ENCODE measurements around the gene PCGF2. TPM values are rescaled to one million over a fixed set of nuclear protein-coding genes. Genes with fewer than 3 reads are reported as not detected.
"Not testable (repeated sequence)": the region's sequence is repeated elsewhere in the genome, so short reads cannot be mapped to it uniquely, and the experiment has no call there.

PCGF2 gene
- total RNA-seq (not detected), polyA plus RNA-seq (under 1 TPM in 1 of 3 donors, not detected in 2; 0.08 TPM), total RNA-seq (0 to 0.17 (median 0) reads per million in 6 experiments)

DNA sequence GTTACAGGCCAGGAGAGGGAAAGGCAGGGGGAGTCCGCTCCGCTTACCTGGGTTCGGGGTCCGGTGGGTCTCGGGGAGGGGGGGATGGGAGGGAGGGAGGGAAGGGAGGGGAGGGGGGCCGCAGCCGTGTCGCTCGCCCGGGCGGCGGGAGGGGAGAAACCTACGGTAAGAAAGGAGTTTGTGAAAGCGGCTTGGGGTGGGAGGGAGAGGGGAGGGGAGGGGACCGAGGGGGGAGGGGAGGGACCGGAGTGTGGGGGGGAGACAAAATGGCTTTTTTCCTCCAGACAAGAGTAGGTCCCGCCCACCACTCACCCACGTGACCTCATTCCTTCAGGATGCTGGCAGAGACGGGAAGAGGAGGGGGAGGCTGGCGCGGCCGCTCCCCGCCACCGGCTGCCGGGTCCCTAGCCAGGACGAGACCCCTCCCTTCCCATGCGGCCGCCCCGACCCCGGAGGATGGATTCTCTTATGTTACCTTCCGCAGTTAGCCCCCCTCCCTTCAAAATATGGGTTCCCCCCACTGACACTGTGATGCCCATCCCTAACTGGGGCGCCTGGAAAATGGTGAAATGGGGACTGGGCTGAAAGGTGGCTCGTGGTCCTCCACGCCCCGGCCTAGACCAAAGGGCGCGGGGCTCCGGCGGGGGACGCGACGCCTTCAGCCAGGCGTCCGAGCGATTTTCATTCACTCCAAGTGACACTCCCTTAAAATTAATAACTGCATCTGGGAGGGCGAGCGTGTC lies at the start of gene PCGF2:
TSS of gene PCGF2 (minus strand) at position 188 of the 743 bp plus-strand sequence. CDS start 7,934 bp downstream, outside the sequence.
- POLR2A ChIA-PET: no interaction called here
- peak within 1 kb of the TSS in 1 of 10 donors; percentile 62 for H3K27ac Mint-ChIP-seq
- ATAC-seq (no peak), DNase-seq (no peak)
- peak within 1 kb of the TSS; percentile 68 to 100 (median 83) for H3K4me3 Mint-ChIP-seq
- H3K36me3 Mint-ChIP-seq: peaks cover 2 to 5% (median 4%) of the 10 kb centered on the region in 3 donors
- peaks cover 0 to 3% (median 0%) of the 10 kb centered on the region in 9 donors for H3K9me3 Mint-ChIP-seq
- H3K27me3 Mint-ChIP-seq: peaks cover 9 to 62% (median 31%) of the 10 kb centered on the region in 5 donors
- peaks cover 30 to 57% (median 51%) of the 10 kb centered on the region in 4 donors for H3K4me1 Mint-ChIP-seq

DNA sequence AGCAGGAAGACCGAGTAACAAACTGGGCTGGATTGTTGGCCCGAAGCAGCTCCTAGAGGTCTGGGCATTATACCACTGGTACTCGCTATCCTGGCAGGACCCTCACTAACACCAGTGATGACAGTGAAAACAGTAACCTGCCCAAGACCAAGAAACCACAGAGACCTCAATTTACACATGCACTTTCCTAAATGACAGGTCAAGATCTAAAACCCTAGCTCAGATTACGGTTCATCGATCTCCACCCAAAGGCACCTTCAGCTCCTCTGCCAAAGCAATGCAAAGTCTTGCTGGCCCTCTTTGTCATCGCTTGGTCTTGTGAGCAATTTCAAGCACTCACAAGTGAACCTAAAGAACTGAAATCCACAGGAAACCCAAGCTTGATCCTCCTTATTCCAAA lies 49.7 kb upstream of the PCGF2 start:
- no peak for DNase-seq
- no peaks in the 10 kb centered on the region for H3K9me3 Mint-ChIP-seq
- no peaks in the 10 kb centered on the region for H3K27me3 Mint-ChIP-seq
- POLR2A ChIA-PET: interaction anchor here (1.0 to 2.1 kb wide), 4 partner anchors 10 to 93 kb away, joined by 3 to 5 read pairs (median 4); partner anchors contain the start of genes MLLT6 and PSMB3
- H3K36me3 Mint-ChIP-seq: peaks cover 6 to 51% (median 7%) of the 10 kb centered on the region in 3 donors
- H3K4me1 Mint-ChIP-seq: peaks cover 32 to 56% (median 50%) of the 10 kb centered on the region in 4 donors
- peak overlapping the region; percentile 81 to 96 (median 94) for H3K27ac Mint-ChIP-seq
- peak overlapping the region; percentile 87 to 98 (median 94) for H3K4me3 Mint-ChIP-seq
- no peak for ATAC-seq

DNA sequence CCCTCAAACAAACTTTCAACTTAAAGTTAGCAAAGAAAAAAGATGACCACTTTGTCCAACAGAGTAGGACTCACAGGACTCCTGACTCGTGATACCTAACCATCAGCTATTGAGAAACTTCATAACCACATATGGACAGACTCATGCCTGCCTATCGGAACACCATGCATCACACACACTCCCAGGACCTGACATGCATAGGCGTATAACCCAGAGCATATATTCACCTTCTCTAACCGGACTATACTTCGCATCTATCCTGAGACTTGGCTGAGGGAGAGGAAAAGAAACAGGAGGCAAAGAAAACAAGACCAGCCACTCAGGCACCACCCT lies 49.0 kb upstream of the PCGF2 start:
- POLR2A ChIA-PET: interaction anchor here (1.5 kb wide), 1 partner anchor 44 kb away, joined by 5 read pairs; the partner anchor contains the start of gene PSMB3
- Mint-ChIP-seq H3K36me3 (peaks cover 3 to 51% (median 6%) of the 10 kb centered on the region in 3 donors), H3K4me1 (peaks cover 32 to 56% (median 54%) of the 10 kb centered on the region in 4 donors), H3K4me3 (peak overlapping the region in 9 of 10 donors; percentile 72 to 98 (median 93)), H3K27me3 (no peaks in the 10 kb centered on the region), H3K9me3 (no peaks in the 10 kb centered on the region), H3K27ac (peak overlapping the region in 9 of 10 donors; percentile 21 to 95 (median 90))
- ATAC-seq (no peak), DNase-seq (no peak)

DNA sequence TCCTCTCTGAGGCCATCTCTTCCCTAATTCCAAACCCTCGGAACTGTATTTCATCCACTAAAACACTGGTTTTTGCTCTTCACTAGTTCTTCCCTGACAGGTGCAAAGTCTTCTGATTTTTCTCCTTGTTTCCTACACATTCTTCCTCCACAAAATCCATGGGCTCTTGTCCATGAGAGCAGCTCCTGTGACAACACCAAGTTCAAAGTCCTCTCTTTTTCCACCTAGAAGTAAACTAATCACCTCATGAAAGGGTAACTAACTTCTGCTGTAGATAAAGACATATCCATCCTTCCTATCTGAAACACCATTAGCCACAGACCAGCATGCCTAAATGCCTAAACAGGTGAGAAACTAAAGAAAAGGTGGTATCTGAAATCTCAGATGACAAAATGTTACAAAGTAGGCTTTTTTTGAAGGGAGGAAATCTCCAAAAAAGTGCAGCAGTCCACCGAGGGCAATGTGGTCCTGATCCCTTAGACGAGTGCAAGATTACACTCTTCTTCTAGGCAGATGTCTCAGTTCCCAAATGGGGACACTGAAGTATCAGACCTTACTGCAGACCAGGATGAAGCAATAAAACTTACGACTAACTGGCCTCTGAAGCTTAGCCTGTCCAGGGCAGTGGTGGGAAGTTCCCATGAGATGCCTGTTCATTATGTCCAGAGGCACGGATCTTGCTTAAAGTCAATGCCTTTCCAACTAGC lies 48.5 kb upstream of the PCGF2 start:
- ATAC-seq (no peak), DNase-seq (no peak)
- Mint-ChIP-seq H3K4me3 (peak overlapping the region in 9 of 10 donors; percentile 72 to 98 (median 93)), H3K27ac (peak overlapping the region in 9 of 10 donors; percentile 21 to 95 (median 90)), H3K4me1 (peaks cover 32 to 58% (median 55%) of the 10 kb centered on the region in 4 donors), H3K9me3 (no peaks in the 10 kb centered on the region), H3K27me3 (no peaks in the 10 kb centered on the region), H3K36me3 (peaks cover under 1 to 47% (median 3%) of the 10 kb centered on the region in 3 donors)
- POLR2A ChIA-PET: no interaction called here

DNA sequence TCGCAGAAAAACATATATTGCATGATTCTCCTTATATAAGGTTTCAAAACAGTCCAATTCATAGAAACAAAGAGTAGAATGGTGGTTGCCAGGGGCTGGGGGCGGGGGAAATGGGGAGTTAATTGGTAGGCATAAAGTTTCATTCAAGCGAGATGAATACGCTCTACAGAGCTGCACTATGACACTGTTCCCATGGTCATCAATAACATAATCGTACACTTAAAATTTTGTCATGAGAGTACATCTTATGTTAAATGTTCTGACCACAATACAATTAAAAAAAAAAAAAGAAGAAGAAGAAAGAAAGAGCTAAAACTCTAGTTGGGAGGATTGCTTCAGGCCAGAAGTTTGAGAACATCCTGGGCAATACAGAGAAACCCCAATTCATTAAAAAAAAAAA lies 46.1 kb upstream of the PCGF2 start:
- peaks cover 0 to 53% (median 3%) of the 10 kb centered on the region in 3 donors for H3K36me3 Mint-ChIP-seq
- peak overlapping the region in 2 of 10 donors; percentile 6 to 19 for H3K4me3 Mint-ChIP-seq
- POLR2A ChIA-PET: interaction anchor here (0.6 kb wide), 2 partner anchors 17 to 92 kb away, joined by 3 read pairs; no protein-coding TSS in a partner anchor
- DNase-seq (no peak), ATAC-seq (no peak)
- H3K27ac Mint-ChIP-seq: peak overlapping the region in 2 of 10 donors; percentile 11 to 70
- H3K27me3 Mint-ChIP-seq: no peaks in the 10 kb centered on the region
- no peaks in the 10 kb centered on the region for H3K9me3 Mint-ChIP-seq
- H3K4me1 Mint-ChIP-seq: peaks cover 33 to 62% (median 53%) of the 10 kb centered on the region in 4 donors

DNA sequence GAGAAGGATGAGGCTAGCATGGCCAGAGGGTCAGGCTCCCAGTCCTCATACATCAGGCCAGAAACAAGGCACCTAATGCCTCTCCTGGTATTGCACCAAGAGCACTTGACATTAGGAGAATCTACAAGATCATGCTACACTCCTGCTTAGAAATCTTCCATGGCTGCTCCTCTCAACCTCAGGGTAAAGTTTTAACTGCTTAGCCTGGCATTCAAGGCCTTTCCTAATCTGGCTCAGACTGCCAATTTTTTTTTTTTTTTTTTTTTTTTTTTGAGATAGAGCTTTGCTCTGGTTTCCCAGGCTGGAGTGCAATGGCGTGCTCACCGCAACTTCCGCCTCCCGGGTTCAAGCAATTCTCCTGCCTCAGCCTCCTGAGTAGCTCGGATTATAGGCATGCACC lies 43.0 kb upstream of the PCGF2 start:
- POLR2A ChIA-PET: interaction anchor here (1.1 kb wide), 1 partner anchor 233 kb away, joined by 7 read pairs; no protein-coding TSS in a partner anchor
- peak overlapping the region in 1 of 10 donors; percentile 2 for H3K4me3 Mint-ChIP-seq
- H3K36me3 Mint-ChIP-seq: peaks cover 0 to 60% (median 2%) of the 10 kb centered on the region in 3 donors
- no peak for ATAC-seq
- H3K4me1 Mint-ChIP-seq: peaks cover 8 to 41% (median 26%) of the 10 kb centered on the region in 4 donors
- no peak overlapping the region for H3K27ac Mint-ChIP-seq
- DNase-seq: no peak
- no peaks in the 10 kb centered on the region for H3K9me3 Mint-ChIP-seq
- H3K27me3 Mint-ChIP-seq: no peaks in the 10 kb centered on the region

DNA sequence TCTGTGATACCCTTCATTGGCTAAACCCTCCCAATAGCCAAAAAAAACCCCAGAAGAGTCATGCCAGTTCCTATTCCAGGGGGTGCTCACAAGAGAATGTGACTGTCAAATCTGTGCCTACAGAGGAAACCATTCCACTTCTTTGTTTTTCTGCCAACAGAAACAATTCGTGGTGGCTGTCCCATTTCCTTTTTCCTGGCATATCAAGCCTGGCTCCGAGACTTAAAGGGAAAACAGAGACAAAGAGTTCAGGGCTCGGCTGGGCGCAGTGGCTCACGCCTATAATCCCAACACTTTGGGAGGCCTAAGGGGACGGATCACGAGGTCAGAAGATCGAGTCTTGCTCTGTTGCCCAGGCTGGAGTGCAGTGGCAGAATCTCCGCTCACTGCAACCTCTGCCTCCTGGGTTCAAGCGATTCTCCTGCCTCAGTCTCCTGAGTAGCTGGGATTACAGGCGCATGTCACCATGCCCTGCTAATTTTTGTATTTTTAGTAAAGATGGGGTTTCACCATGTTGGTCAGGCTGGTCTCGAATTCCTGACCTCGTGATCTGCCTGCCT lies 42.1 kb upstream of the PCGF2 start:
- ATAC-seq, H3K9me3 Mint-ChIP-seq, H3K27me3 Mint-ChIP-seq, DNase-seq, H3K4me3 Mint-ChIP-seq: not testable (repeated sequence)
- peak overlapping the region in 2 of 10 donors; percentile 11 to 15 for H3K27ac Mint-ChIP-seq
- H3K36me3 Mint-ChIP-seq: peaks cover 0 to 62% (median 2%) of the 10 kb centered on the region in 3 donors
- peaks cover 7 to 32% (median 19%) of the 10 kb centered on the region in 4 donors for H3K4me1 Mint-ChIP-seq
- POLR2A ChIA-PET: interaction anchor here (0.6 kb wide), 1 partner anchor 70 kb away, joined by 3 read pairs; no protein-coding TSS in a partner anchor

DNA sequence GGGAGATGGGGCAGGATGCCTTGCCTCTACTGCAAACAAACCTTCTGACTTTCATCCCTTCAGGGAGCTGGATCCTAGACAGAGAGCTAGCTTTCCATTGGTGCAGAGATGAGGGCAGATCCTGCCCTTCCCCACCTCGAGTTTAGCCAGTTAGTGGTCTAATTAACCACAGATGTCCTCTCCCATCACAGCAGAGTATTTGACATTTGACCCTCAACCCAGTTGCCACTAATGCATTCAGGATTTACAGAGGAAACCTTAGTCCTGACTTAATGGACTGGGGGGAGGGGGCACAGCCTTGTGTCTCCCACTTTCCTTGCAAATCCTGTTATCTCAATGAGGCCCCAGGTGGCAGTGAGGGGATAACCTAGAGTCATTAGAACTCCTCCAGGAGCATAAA lies 41.0 kb upstream of the PCGF2 start:
- H3K4me3 Mint-ChIP-seq: no peak overlapping the region
- no peaks in the 10 kb centered on the region for H3K9me3 Mint-ChIP-seq
- DNase-seq (no peak), ATAC-seq (no peak)
- no peaks in the 10 kb centered on the region for H3K27me3 Mint-ChIP-seq
- peak overlapping the region in 1 of 10 donors; percentile 55 for H3K27ac Mint-ChIP-seq
- H3K36me3 Mint-ChIP-seq: peaks cover 0 to 65% (median 2%) of the 10 kb centered on the region in 3 donors
- peaks cover 5 to 28% (median 15%) of the 10 kb centered on the region in 4 donors for H3K4me1 Mint-ChIP-seq
- POLR2A ChIA-PET: no interaction called here

DNA sequence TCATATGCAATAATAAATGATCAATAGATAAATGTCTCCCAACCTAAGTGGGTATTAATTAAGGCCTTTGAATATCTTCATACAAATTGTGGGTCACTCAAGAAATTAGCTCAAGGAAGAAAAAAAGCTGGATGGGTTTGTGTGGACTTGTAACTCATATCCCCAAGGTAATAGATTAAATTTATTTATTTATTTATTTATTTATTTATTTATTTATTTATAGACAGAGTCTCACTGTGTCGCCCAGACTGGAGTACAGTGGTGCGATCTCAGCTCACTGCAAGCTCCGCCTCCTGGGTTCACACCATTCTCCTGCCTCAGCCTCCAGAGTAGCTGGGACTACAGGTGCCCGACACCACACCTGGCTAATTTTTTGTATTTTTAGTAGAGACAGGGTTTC lies 39.9 kb upstream of the PCGF2 start:
- not testable (repeated sequence) for H3K4me3 Mint-ChIP-seq, DNase-seq, ATAC-seq, H3K9me3 Mint-ChIP-seq, H3K27ac Mint-ChIP-seq, H3K27me3 Mint-ChIP-seq
- POLR2A ChIA-PET: interaction anchor here (1.1 kb wide), 1 partner anchor 82 kb away, joined by 3 read pairs; the partner anchor contains the start of gene LASP1
- Mint-ChIP-seq H3K36me3 (peaks cover 0 to 66% (median 2%) of the 10 kb centered on the region in 3 donors), H3K4me1 (peaks cover 5 to 23% (median 8%) of the 10 kb centered on the region in 4 donors)

DNA sequence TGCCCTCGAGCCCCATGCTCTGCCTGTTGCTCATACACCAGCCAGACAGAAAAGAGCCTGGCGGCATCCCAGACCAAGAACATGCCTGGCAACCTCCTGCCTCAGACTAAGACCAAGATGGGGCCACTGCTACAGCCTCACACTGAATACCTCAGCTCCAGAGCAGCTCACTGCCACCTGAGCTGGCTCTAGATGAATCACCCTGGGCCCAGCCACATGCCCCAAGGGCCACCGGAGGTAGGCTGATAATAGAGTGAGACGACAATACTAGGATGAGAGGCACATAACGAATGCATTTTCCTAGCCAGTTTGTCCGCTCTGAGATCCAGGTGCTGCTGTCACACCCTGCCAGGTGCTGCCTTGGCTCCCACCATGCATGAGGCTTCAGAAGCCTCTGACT lies 38.2 kb upstream of the PCGF2 start:
- H3K9me3 Mint-ChIP-seq: no peaks in the 10 kb centered on the region
- H3K27me3 Mint-ChIP-seq: no peaks in the 10 kb centered on the region
- H3K36me3 Mint-ChIP-seq: peaks cover 0 to 68% (median 3%) of the 10 kb centered on the region in 3 donors
- no peak for DNase-seq
- no peak overlapping the region for H3K4me3 Mint-ChIP-seq
- peak overlapping the region in 1 of 10 donors; percentile 52 for H3K27ac Mint-ChIP-seq
- ATAC-seq: no peak
- H3K4me1 Mint-ChIP-seq: peaks cover 5 to 23% (median 9%) of the 10 kb centered on the region in 4 donors
- POLR2A ChIA-PET: no interaction called here

DNA sequence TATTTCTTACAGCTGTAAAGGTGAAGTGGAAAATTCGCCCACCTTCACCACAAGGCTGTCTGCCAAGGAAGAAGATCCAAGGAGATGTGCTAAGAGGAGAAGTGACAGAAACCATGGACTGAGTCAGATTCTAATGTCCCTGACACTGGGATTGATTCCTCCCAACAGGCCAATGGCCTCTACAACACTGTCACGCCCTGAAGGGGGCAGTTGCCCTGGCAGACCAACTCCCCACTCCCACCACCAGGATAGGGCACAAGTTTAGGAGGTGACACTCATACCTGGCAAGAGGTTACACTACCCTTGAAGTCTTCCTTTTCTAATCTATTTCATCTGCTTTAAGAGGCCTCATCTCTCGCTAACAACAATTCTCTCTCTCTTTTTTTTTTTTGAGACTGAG lies 35.1 kb upstream of the PCGF2 start:
- no peak overlapping the region for H3K4me3 Mint-ChIP-seq
- H3K27me3 Mint-ChIP-seq: no peaks in the 10 kb centered on the region
- ATAC-seq: no peak
- DNase-seq: no peak
- POLR2A ChIA-PET: interaction anchor here (0.7 kb wide), 1 partner anchor 206 kb away, joined by 4 read pairs; no protein-coding TSS in a partner anchor
- H3K27ac Mint-ChIP-seq: peak overlapping the region in 2 of 10 donors; percentile 60 to 65
- peaks cover 0 to 12% (median 4%) of the 10 kb centered on the region in 4 donors for H3K4me1 Mint-ChIP-seq
- H3K36me3 Mint-ChIP-seq: peaks cover 0 to 82% (median 10%) of the 10 kb centered on the region in 3 donors
- H3K9me3 Mint-ChIP-seq: no peaks in the 10 kb centered on the region

Measured in naive thymus-derived CD8-positive, alpha-beta T cell (primary cell).